Measurements from ENCODE around the gene CCDC80.

CCDC80 gene

GRCh38 chr3:112632596-112632995, 8.3 kb downstream of the CCDC80 start:
- H3K27ac ChIP-seq (ENCODE audit: low read depth, low read length, poor library complexity, severe bottlenecking) = no peak overlapping the region
- no peaks in the 10 kb centered on the region for H3K79me2 ChIP-seq (ENCODE audit: insufficient read depth, low read length)
- H3K4me1 ChIP-seq (ENCODE audit: insufficient read depth, low read length, severe bottlenecking) = no peaks in the 10 kb centered on the region
- no peaks in the 10 kb centered on the region for H4K20me1 ChIP-seq (ENCODE audit: insufficient read depth, low read length)
- no peaks in the 10 kb centered on the region for H3K36me3 ChIP-seq (ENCODE audit: insufficient read depth, low read length)
- H3K27me3 ChIP-seq (ENCODE audit: insufficient read depth, low read length) = no peaks in the 10 kb centered on the region
- TF ChIP-seq EZH2 (IDR thresholded peaks at IDR 0.05; ENCODE audit: borderline replicate concordance, low read length) = no peak
- no peak for TF ChIP-seq CTCF (IDR thresholded peaks at IDR 0.05; ENCODE audit: low read length)
- no peaks in the 10 kb centered on the region for H3K9me3 ChIP-seq (ENCODE audit: low read length)
- no peaks in the 10 kb centered on the region for H3F3A ChIP-seq (ENCODE audit: insufficient read depth, low read length)
- H3K4me3 ChIP-seq (ENCODE audit: low read depth, low read length, poor library complexity, severe bottlenecking) = no peak overlapping the region
- no peak overlapping the region for H3K9ac ChIP-seq (ENCODE audit: low read length)
- H3K9me2 ChIP-seq (ENCODE audit: low read depth, low read length) = no peaks in the 10 kb centered on the region
- H3K4me2 ChIP-seq (ENCODE audit: low read length) = no peak overlapping the region
- no peak overlapping the region for H2AFZ ChIP-seq (ENCODE audit: low read length)

DNA sequence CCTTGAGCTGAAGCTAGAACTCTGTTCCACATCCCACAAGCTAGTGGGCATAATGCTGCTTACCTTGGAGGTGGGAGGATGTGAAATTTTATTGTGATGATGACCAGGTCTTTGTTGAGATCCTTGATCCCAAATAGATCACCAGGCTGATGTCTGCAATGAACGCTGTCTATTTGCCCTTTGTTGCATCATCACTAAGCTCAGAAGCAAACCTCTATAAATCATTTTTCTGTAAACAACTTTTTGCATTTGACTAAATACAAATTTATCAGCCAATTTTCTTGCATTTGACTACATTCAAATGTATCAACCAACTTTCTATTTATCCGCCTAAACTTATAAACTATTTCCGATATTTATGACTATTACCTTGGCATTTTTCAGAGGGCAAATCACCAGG, 9.7 kb downstream of the CCDC80 start:
- Histone ChIP-seq H4K20me1 (ENCODE audit: insufficient read depth, low read length) (no peaks in the 10 kb centered on the region), H3K4me2 (ENCODE audit: low read length) (no peak overlapping the region), H3K9me2 (ENCODE audit: low read depth, low read length) (no peaks in the 10 kb centered on the region), H3K27me3 (ENCODE audit: insufficient read depth, low read length) (no peaks in the 10 kb centered on the region), H3K4me1 (ENCODE audit: insufficient read depth, low read length, severe bottlenecking) (no peaks in the 10 kb centered on the region), H2AFZ (ENCODE audit: low read length) (no peak overlapping the region), H3F3A (ENCODE audit: insufficient read depth, low read length) (no peaks in the 10 kb centered on the region), H3K9ac (ENCODE audit: low read length) (no peak overlapping the region), H3K79me2 (ENCODE audit: insufficient read depth, low read length) (no peaks in the 10 kb centered on the region), H3K9me3 (ENCODE audit: low read length) (no peaks in the 10 kb centered on the region), H3K4me3 (ENCODE audit: low read depth, low read length, poor library complexity, severe bottlenecking) (no peak overlapping the region), H3K36me3 (ENCODE audit: insufficient read depth, low read length) (no peaks in the 10 kb centered on the region), H3K27ac (ENCODE audit: low read depth, low read length, poor library complexity, severe bottlenecking) (no peak overlapping the region)
- no peak for TF ChIP-seq EZH2 (IDR thresholded peaks at IDR 0.05; ENCODE audit: borderline replicate concordance, low read length)
- TF ChIP-seq CTCF (IDR thresholded peaks at IDR 0.05; ENCODE audit: low read length) = no peak

GRCh38 chr3:112629425-112629824, 11.5 kb downstream of the CCDC80 start:
- Histone ChIP-seq H3K36me3 (ENCODE audit: insufficient read depth, low read length) (no peaks in the 10 kb centered on the region), H3F3A (ENCODE audit: insufficient read depth, low read length) (no peaks in the 10 kb centered on the region), H3K9me2 (ENCODE audit: low read depth, low read length) (no peaks in the 10 kb centered on the region), H3K9me3 (ENCODE audit: low read length) (no peaks in the 10 kb centered on the region), H3K4me2 (ENCODE audit: low read length) (no peak overlapping the region), H3K27me3 (ENCODE audit: insufficient read depth, low read length) (no peaks in the 10 kb centered on the region), H4K20me1 (ENCODE audit: insufficient read depth, low read length) (no peaks in the 10 kb centered on the region), H3K27ac (ENCODE audit: low read depth, low read length, poor library complexity, severe bottlenecking) (no peak overlapping the region), H3K4me3 (ENCODE audit: low read depth, low read length, poor library complexity, severe bottlenecking) (no peak overlapping the region), H2AFZ (ENCODE audit: low read length) (no peak overlapping the region), H3K79me2 (ENCODE audit: insufficient read depth, low read length) (no peaks in the 10 kb centered on the region), H3K9ac (ENCODE audit: low read length) (no peak overlapping the region), H3K4me1 (ENCODE audit: insufficient read depth, low read length, severe bottlenecking) (no peaks in the 10 kb centered on the region)
- TF ChIP-seq CTCF (IDR thresholded peaks at IDR 0.05; ENCODE audit: low read length) (no peak), EZH2 (IDR thresholded peaks at IDR 0.05; ENCODE audit: borderline replicate concordance, low read length) (no peak)

Measured in OCI-LY1 (cell line).